Measurements from ENCODE around the gene B4GALT5. TPM values are rescaled to one million over a fixed set of nuclear protein-coding genes. Genes with fewer than 3 reads are reported as not detected.
A peak's percentile ranks its signal among the peaks of the same experiment; 100 is the strongest.
"Not testable (repeated sequence)": the region's sequence is repeated elsewhere in the genome, so short reads cannot be mapped to it uniquely, and the experiment has no call there.

Gene B4GALT5
- total and polyA plus RNA-seq, 9 donors, result 18.4 to 45.6 (median 37.5) TPM

- not testable (repeated sequence) for H3K27ac ChIP-seq (ENCODE audit: low read length); H3K36me3 ChIP-seq (ENCODE audit: control insufficient read depth, insufficient read depth, low read length); H3K27me3 ChIP-seq (ENCODE audit: control insufficient read depth, insufficient read depth, low read length); H3K9me3 ChIP-seq (replicated peaks; ENCODE audit: control insufficient read depth, low read depth, low read length); H3K4me3 ChIP-seq (ENCODE audit: low read length); DNase-seq; H3K4me1 ChIP-seq (ENCODE audit: control insufficient read depth, insufficient read depth, low read length)
- WGBS (ENCODE audit: insufficient coverage), result 91% methylated on average over 10 of the region's 12 CpGs
Observed at GRCh38 chr20:49721326-49721725, 7.6 kb upstream of the B4GALT5 start.

- Histone ChIP-seq H3K27me3 (ENCODE audit: control insufficient read depth, insufficient read depth, low read length) (no peaks in the 10 kb centered on the region), H3K36me3 (ENCODE audit: control insufficient read depth, insufficient read depth, low read length) (no peaks in the 10 kb centered on the region), H3K27ac (ENCODE audit: low read length) (no peak overlapping the region), H3K4me1 (ENCODE audit: control insufficient read depth, insufficient read depth, low read length) (peaks cover 16% of the 10 kb centered on the region), H3K4me3 (ENCODE audit: low read length) (no peak overlapping the region), H3K9me3 (replicated peaks; ENCODE audit: control insufficient read depth, low read depth, low read length) (no peaks in the 10 kb centered on the region)
- no peak for DNase-seq
- no CpG with 5 or more reads among the region's 7 CpGs for WGBS (ENCODE audit: insufficient coverage)
Observed at GRCh38 chr20:49715466-49715865, 1.8 kb upstream of the B4GALT5 start.

- WGBS (ENCODE audit: insufficient coverage), result under 1% methylated on average over 67 of the region's 71 CpGs
- Histone ChIP-seq H3K27me3 (ENCODE audit: control insufficient read depth, insufficient read depth, low read length) (no peaks in the 10 kb centered on the region), H3K9me3 (replicated peaks; ENCODE audit: control insufficient read depth, low read depth, low read length) (no peaks in the 10 kb centered on the region), H3K4me1 (ENCODE audit: control insufficient read depth, insufficient read depth, low read length) (peaks cover 16% of the 10 kb centered on the region), H3K4me3 (ENCODE audit: low read length) (peak overlapping the region; percentile 95), H3K36me3 (ENCODE audit: control insufficient read depth, insufficient read depth, low read length) (no peaks in the 10 kb centered on the region), H3K27ac (ENCODE audit: low read length) (peak overlapping the region; percentile 88)
- DNase-seq, result peak; percentile 57
Observed at GRCh38 chr20:49712996-49713752, 504 bp downstream of the B4GALT5 start.

GRCh38 chr20:49712646-49712995 lies 1.1 kb downstream of the B4GALT5 start:
- no peaks in the 10 kb centered on the region for H3K9me3 ChIP-seq (replicated peaks; ENCODE audit: control insufficient read depth, low read depth, low read length)
- peak overlapping the region; percentile 88 for H3K27ac ChIP-seq (ENCODE audit: low read length)
- H3K36me3 ChIP-seq (ENCODE audit: control insufficient read depth, insufficient read depth, low read length), result no peaks in the 10 kb centered on the region
- peak overlapping the region; percentile 95 for H3K4me3 ChIP-seq (ENCODE audit: low read length)
- H3K4me1 ChIP-seq (ENCODE audit: control insufficient read depth, insufficient read depth, low read length), result peaks cover 11% of the 10 kb centered on the region
- WGBS (ENCODE audit: insufficient coverage), result 3% methylated on average over 4 of the region's 6 CpGs
- DNase-seq, result no peak
- H3K27me3 ChIP-seq (ENCODE audit: control insufficient read depth, insufficient read depth, low read length), result no peaks in the 10 kb centered on the region

GRCh38 chr20:49712118-49712517 lies 1.6 kb downstream of the B4GALT5 start:
- Histone ChIP-seq H3K27ac (ENCODE audit: low read length) (peak overlapping the region; percentile 88), H3K4me1 (ENCODE audit: control insufficient read depth, insufficient read depth, low read length) (peaks cover 10% of the 10 kb centered on the region), H3K36me3 (ENCODE audit: control insufficient read depth, insufficient read depth, low read length) (no peaks in the 10 kb centered on the region), H3K27me3 (ENCODE audit: control insufficient read depth, insufficient read depth, low read length) (no peaks in the 10 kb centered on the region), H3K4me3 (ENCODE audit: low read length) (peak overlapping the region; percentile 95), H3K9me3 (replicated peaks; ENCODE audit: control insufficient read depth, low read depth, low read length) (no peaks in the 10 kb centered on the region)
- no CpG with 5 or more reads among the region's 4 CpGs for WGBS (ENCODE audit: insufficient coverage)
- DNase-seq, result no peak

GRCh38 chr20:49711667-49711987 lies 2.1 kb downstream of the B4GALT5 start:
- DNase-seq, result no peak
- Histone ChIP-seq H3K4me3 (ENCODE audit: low read length) (no peak overlapping the region), H3K36me3 (ENCODE audit: control insufficient read depth, insufficient read depth, low read length) (no peaks in the 10 kb centered on the region), H3K27ac (ENCODE audit: low read length) (peak overlapping the region; percentile 3), H3K27me3 (ENCODE audit: control insufficient read depth, insufficient read depth, low read length) (no peaks in the 10 kb centered on the region), H3K4me1 (ENCODE audit: control insufficient read depth, insufficient read depth, low read length) (peaks cover 12% of the 10 kb centered on the region), H3K9me3 (replicated peaks; ENCODE audit: control insufficient read depth, low read depth, low read length) (no peaks in the 10 kb centered on the region)
- 76% methylated on average over 2 of the region's 3 CpGs for WGBS (ENCODE audit: insufficient coverage)

- no peak for DNase-seq
- Histone ChIP-seq H3K4me1 (ENCODE audit: control insufficient read depth, insufficient read depth, low read length) (peaks cover 12% of the 10 kb centered on the region), H3K4me3 (ENCODE audit: low read length) (no peak overlapping the region), H3K27ac (ENCODE audit: low read length) (no peak overlapping the region), H3K36me3 (ENCODE audit: control insufficient read depth, insufficient read depth, low read length) (no peaks in the 10 kb centered on the region), H3K27me3 (ENCODE audit: control insufficient read depth, insufficient read depth, low read length) (no peaks in the 10 kb centered on the region), H3K9me3 (replicated peaks; ENCODE audit: control insufficient read depth, low read depth, low read length) (no peaks in the 10 kb centered on the region)
- no CpG with 5 or more reads among the region's 3 CpGs for WGBS (ENCODE audit: insufficient coverage)
Observed at GRCh38 chr20:49710971-49711666, 2.6 kb downstream of the B4GALT5 start.

GRCh38 chr20:49707118-49707517 lies 6.6 kb downstream of the B4GALT5 start:
- no CpG with 5 or more reads among the region's 3 CpGs for WGBS (ENCODE audit: insufficient coverage)
- Histone ChIP-seq H3K4me3 (ENCODE audit: low read length) (no peak overlapping the region), H3K27ac (ENCODE audit: low read length) (no peak overlapping the region), H3K36me3 (ENCODE audit: control insufficient read depth, insufficient read depth, low read length) (no peaks in the 10 kb centered on the region), H3K27me3 (ENCODE audit: control insufficient read depth, insufficient read depth, low read length) (no peaks in the 10 kb centered on the region), H3K9me3 (replicated peaks; ENCODE audit: control insufficient read depth, low read depth, low read length) (no peaks in the 10 kb centered on the region), H3K4me1 (ENCODE audit: control insufficient read depth, insufficient read depth, low read length) (peaks cover 3% of the 10 kb centered on the region)
- no peak for DNase-seq

- Histone ChIP-seq H3K4me3 (ENCODE audit: low read length) (no peak overlapping the region), H3K4me1 (ENCODE audit: control insufficient read depth, insufficient read depth, low read length) (peaks cover 5% of the 10 kb centered on the region), H3K27ac (ENCODE audit: low read length) (no peak overlapping the region), H3K36me3 (ENCODE audit: control insufficient read depth, insufficient read depth, low read length) (no peaks in the 10 kb centered on the region), H3K9me3 (replicated peaks; ENCODE audit: control insufficient read depth, low read depth, low read length) (no peaks in the 10 kb centered on the region), H3K27me3 (ENCODE audit: control insufficient read depth, insufficient read depth, low read length) (no peaks in the 10 kb centered on the region)
- DNase-seq, result no peak
- 50% methylated on average over 1 of the region's 5 CpGs for WGBS (ENCODE audit: insufficient coverage)
Observed at GRCh38 chr20:49706630-49707091, 7.0 kb downstream of the B4GALT5 start.

- no CpG with 5 or more reads among the region's 5 CpGs for WGBS (ENCODE audit: insufficient coverage)
- not testable (repeated sequence) for H3K9me3 ChIP-seq (replicated peaks; ENCODE audit: control insufficient read depth, low read depth, low read length); H3K4me1 ChIP-seq (ENCODE audit: control insufficient read depth, insufficient read depth, low read length); H3K4me3 ChIP-seq (ENCODE audit: low read length); H3K27me3 ChIP-seq (ENCODE audit: control insufficient read depth, insufficient read depth, low read length); DNase-seq; H3K36me3 ChIP-seq (ENCODE audit: control insufficient read depth, insufficient read depth, low read length); H3K27ac ChIP-seq (ENCODE audit: low read length)
Observed at GRCh38 chr20:49705893-49706292, 7.8 kb downstream of the B4GALT5 start.

Data from muscle of leg (tissue), 11 donors.